Measurements from ENCODE around the gene IGFBP5.

GRCh38 chr2:216632952-216633615 lies 62.3 kb downstream of the IGFBP5 start, which contains the start of gene IGFBP2:
- no peak for TF ChIP-seq CTCF (IDR thresholded peaks at IDR 0.05)
- TF ChIP-seq POLR2A (IDR thresholded peaks at IDR 0.05) = no peak

Data from stomach (tissue), 4 donors.